ENCODE measurements around the gene HCN2. TPM values are rescaled to one million over a fixed set of nuclear protein-coding genes. Genes with fewer than 3 reads are reported as not detected.

HCN2 gene
- total and polyA plus RNA-seq, 2 of the 13 experiments (the other 11 are each of a cell fraction or from before 2014, with no cell fraction given), result 0.01 TPM; not detected in 1

DNA sequence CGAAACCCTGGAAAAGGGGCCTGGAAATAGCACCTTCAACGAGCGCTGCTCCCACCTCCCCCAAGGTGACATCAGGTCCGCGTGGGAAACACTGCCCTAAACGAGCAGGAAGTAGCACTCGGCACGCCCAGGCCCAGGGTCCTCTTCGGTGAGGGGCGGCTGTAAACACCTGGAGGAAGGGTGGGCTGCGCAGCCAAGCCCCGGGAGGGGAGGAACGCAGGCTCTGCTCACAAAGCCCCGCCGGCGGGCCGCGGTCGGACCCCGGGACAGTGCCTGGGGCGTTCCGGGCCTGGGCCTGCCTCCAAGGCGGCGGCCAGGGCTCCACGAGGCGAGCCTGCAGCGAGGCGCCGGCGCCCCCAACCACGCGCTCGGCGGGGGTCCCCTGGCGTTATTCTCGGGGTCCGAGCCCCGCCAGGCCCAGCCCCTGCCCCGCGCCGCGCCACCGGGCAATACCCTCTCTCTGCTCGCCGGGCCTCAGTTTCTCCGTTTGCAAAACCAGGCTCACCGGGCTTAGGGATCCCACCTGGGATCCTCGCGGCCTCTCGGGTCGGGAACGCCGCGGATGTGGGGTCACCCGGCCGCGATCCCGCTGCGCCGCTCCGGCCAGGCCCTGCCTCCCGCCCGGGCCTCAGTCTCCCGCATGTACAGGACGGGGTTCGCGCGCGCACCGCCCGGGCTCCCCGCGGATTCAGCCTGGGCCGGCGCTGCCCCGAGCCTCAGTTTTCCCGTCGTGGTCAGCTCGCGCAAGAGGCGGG lies 72.7 kb downstream of the HCN2 start (continued):
- TF ChIP-seq ZBTB8A (CRISPR knock-in tag; IDR thresholded peaks at IDR 0.05; ENCODE audit: borderline replicate concordance, low read depth), result no peak
- peak; percentile 47; the same call in 1 of the 2 replicates for TF ChIP-seq ETV5 (CRISPR knock-in tag; IDR thresholded peaks at IDR 0.05; ENCODE audit: borderline replicate concordance)
- TF ChIP-seq, protein P1, sequence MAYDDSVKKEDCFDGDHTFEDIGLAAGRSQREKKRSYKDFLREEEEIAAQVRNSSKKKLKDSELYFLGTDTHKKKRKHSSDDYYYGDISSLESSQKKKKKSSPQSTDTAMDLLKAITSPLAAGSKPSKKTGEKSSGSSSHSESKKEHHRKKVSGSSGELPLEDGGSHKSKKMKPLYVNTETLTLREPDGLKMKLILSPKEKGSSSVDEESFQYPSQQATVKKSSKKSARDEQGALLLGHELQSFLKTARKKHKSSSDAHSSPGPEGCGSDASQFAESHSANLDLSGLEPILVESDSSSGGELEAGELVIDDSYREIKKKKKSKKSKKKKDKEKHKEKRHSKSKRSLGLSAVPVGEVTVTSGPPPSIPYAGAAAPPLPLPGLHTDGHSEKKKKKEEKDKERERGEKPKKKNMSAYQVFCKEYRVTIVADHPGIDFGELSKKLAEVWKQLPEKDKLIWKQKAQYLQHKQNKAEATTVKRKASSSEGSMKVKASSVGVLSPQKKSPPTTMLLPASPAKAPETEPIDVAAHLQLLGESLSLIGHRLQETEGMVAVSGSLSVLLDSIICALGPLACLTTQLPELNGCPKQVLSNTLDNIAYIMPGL (CRISPR knock-in tag; IDR thresholded peaks at IDR 0.05; ENCODE audit: borderline replicate concordance in 1 of 2, low read depth in 1 of 2), result 0 out of 4 replicates have a peak, but pooled peaks of 1 of the 2 experiments have one; percentile 11
- peak; percentile 28; the same call in 1 of the 2 replicates for TF ChIP-seq THAP11 (CRISPR knock-in tag; IDR thresholded peaks at IDR 0.05)
- TF ChIP-seq PITX1 (CRISPR knock-in tag; IDR thresholded peaks at IDR 0.05), result 0 out of 2 replicates have a peak, but pooled peaks have one; percentile 26
- peak; percentile 39; the same call in 1 of the 2 replicates for TF ChIP-seq HDAC1 (CRISPR knock-in tag; IDR thresholded peaks at IDR 0.05)
- TF ChIP-seq ERF (CRISPR knock-in tag; IDR thresholded peaks at IDR 0.05), result 0 out of 2 replicates have a peak, but pooled peaks have one; percentile 3
- TF ChIP-seq, protein P2, sequence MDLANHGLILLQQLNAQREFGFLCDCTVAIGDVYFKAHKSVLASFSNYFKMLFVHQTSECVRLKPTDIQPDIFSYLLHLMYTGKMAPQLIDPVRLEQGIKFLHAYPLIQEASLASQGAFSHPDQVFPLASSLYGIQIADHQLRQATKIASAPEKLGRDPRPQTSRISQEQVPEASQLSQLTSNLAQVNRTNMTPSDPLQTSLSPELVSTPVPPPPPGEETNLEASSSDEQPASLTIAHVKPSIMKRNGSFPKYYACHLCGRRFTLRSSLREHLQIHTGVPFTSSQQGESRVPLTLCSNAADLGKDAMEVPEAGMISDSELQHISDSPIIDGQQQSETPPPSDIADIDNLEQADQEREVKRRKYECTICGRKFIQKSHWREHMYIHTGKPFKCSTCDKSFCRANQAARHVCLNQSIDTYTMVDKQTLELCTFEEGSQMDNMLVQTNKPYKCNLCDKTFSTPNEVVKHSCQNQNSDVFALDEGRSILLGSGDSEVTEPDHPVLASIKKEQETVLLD (CRISPR knock-in tag; IDR thresholded peaks at IDR 0.05; ENCODE audit: low read depth), result 0 out of 2 replicates have a peak, but pooled peaks have one; percentile 24
- no peak for TF ChIP-seq ZNF841 (CRISPR knock-in tag; IDR thresholded peaks at IDR 0.05; ENCODE audit: borderline replicate concordance)
- peak; percentile 44 for TF ChIP-seq RBM39 (IDR thresholded peaks at IDR 0.05; ENCODE audit: low read depth, low read length, poor library complexity, severe bottlenecking)
- peak; percentile 71; the same call in 1 of the 2 replicates for TF ChIP-seq GLI4 (CRISPR knock-in tag; IDR thresholded peaks at IDR 0.05; ENCODE audit: borderline replicate concordance)
- peak; percentile 74; the same call in 1 of the 2 replicates for TF ChIP-seq CHCHD3 (CRISPR knock-in tag; IDR thresholded peaks at IDR 0.05)
- TF ChIP-seq ZNF460 (CRISPR knock-in tag; IDR thresholded peaks at IDR 0.05; ENCODE audit: borderline replicate concordance), result no peak
- TF ChIP-seq HOXA3 (CRISPR knock-in tag; IDR thresholded peaks at IDR 0.05), result 0 out of 2 replicates have a peak, but pooled peaks have one; percentile 10
- TF ChIP-seq, protein P3, sequence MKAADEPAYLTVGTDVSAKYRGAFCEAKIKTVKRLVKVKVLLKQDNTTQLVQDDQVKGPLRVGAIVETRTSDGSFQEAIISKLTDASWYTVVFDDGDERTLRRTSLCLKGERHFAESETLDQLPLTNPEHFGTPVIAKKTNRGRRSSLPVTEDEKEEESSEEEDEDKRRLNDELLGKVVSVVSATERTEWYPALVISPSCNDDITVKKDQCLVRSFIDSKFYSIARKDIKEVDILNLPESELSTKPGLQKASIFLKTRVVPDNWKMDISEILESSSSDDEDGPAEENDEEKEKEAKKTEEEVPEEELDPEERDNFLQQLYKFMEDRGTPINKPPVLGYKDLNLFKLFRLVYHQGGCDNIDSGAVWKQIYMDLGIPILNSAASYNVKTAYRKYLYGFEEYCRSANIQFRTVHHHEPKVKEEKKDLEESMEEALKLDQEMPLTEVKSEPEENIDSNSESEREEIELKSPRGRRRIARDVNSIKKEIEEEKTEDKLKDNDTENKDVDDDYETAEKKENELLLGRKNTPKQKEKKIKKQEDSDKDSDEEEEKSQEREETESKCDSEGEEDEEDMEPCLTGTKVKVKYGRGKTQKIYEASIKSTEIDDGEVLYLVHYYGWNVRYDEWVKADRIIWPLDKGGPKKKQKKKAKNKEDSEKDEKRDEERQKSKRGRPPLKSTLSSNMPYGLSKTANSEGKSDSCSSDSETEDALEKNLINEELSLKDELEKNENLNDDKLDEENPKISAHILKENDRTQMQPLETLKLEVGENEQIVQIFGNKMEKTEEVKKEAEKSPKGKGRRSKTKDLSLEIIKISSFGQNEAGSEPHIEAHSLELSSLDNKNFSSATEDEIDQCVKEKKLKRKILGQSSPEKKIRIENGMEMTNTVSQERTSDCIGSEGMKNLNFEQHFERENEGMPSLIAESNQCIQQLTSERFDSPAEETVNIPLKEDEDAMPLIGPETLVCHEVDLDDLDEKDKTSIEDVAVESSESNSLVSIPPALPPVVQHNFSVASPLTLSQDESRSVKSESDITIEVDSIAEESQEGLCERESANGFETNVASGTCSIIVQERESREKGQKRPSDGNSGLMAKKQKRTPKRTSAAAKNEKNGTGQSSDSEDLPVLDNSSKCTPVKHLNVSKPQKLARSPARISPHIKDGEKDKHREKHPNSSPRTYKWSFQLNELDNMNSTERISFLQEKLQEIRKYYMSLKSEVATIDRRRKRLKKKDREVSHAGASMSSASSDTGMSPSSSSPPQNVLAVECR (CRISPR knock-in tag; IDR thresholded peaks at IDR 0.05; ENCODE audit: borderline replicate concordance), result peak; percentile 24; the same call in 1 of the 2 replicates
- no peak for TF ChIP-seq RXRB (CRISPR knock-in tag; IDR thresholded peaks at IDR 0.05; ENCODE audit: borderline replicate concordance)
- TF ChIP-seq ZNF670 (CRISPR knock-in tag; IDR thresholded peaks at IDR 0.05; ENCODE audit: borderline replicate concordance), result peak; percentile 86
- peak; percentile 69; the same call in 1 of the 2 replicates for TF ChIP-seq ZNF761 (CRISPR knock-in tag; conservative IDR thresholded peaks at IDR 0.05)
- peak; percentile 56; the same call in 1 of the 2 replicates for TF ChIP-seq ZFX (CRISPR knock-in tag; IDR thresholded peaks at IDR 0.05; ENCODE audit: low read depth)
- no peak for TF ChIP-seq ZNF331 (CRISPR knock-in tag; IDR thresholded peaks at IDR 0.05)

All from HepG2 (cell line).